ENCODE measurements around the gene COX20.

COX20 gene

DNA sequence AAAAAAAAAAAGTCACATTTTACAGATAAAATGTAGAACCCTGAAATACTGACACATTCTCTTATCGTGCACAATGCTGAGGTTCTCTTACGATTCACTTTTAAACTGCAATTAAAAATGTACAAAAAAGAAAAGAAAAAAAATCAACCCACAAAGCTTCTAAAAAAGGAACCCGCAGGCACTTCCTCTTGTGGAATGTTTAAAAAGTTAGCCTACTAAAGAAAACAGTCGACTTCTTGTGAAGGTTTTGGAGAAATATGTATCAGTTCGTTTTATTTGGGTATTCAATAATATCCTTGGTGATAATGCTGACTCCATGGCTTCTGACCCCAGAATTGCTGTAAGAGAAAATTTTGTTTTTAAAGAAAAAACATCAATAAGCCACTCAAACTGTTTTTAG, 18.7 kb downstream of the COX20 start:
- no peak for DNase-seq

DNA sequence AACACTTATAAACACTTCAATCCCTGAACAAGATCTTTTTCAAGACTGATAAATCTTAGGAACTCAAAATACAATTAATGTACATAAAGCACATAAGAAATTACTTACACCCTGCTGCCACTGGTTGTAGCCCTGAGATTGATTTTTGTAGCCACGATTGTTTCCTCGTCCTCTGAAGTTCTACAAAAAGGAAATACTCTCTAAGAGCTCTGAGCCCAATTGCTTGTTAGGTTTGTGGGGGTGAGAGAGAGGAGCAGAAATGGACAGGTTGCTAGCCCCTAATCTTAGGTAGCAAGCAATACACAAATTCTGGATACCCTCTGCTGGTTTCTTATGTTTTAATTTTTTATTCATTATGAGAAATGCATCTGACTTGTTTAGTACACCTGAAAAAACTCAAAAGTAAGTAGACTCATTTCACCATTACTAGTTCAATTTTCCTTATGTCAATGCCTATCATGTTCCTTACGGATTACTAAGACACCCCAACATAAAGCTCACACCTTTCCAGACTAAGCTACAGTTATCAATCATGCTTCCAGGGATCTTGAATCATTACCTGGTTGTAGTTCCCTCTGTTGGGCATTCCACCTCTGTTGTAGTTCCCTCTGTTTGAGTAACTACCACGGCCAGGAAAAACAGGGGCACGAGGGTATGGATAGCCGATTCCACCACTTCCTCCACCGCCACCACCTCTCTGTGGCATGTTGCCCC, 19.6 kb downstream of the COX20 start:
- DNase-seq: no peak

- no peak for DNase-seq
Measured at GRCh38 chr1:244857761-244858160, 22.3 kb downstream of the COX20 start.

DNA sequence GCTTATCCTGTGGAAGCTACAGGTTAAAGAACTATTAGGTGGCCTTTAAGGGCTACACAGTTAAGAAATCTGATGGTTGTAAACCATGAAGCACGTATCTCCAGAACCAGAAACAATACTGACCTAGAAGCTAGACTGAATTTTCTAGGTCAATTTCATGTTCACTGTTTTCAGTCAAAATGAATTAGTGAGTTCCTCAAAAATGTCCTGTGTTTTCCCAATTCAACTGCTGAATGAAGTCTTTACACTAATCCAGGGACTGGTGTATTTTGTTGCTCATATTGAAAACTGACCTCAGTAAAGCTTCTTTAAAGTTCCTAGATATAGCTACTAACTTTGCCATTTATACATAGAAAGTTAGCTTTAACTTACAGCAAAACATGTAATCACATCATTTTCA, 22.9 kb downstream of the COX20 start:
- DNase-seq: no peak

DNA sequence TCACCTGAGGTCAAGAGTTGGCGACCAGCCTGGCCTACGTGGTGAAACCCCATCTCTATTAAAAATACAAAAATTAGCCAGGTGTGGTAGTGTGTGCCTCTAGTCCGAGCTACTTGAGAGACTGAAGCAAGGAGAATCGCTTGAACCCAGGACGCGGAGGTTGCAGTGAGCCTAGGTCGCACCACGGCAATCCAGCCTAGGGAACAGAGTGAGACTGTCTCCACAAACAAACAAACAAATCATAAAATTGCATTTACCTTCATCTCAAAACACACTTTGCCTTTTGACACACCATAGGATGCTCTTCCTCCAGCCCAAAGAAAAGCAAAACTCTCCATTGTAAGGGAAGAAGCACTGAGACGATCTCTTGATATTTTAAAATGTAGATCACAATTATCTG, 24.6 kb downstream of the COX20 start:
- no peak for DNase-seq

DNA sequence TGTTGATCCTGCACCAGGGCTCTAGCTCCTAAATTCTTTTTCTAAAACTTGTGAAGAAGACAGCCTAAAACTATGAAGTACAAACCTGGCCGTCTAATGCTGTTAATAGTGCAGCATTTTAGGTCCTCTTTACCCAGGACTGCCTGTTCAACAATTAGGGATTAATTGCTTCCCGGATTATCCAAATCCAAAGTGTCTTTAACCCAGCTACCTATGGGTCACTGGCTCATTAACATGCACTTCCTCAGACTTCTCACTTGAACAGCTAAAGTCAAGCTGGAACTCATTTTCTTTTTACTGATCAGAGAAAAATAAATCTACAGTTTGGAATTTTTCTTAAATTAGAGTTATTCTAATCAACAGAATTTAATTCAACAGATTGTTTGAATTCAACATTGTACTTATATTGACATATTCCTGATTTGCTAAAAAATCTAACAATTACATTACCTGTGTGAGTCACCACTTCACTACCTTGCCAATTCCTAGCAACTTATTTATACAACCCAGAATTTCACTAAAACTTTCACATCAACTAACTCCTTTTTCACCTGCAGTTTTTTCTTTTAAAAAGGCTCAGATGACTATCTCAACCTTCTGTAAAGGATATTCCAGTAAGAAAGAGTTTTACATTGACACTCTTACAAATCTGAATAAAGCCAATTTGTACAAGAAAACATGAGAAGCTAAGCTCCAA, 25.6 kb downstream of the COX20 start:
- DNase-seq: no peak

- DNase-seq: no peak
Measured at GRCh38 chr1:244861683-244862082, 26.2 kb downstream of the COX20 start.

- no peak for DNase-seq
Measured at GRCh38 chr1:244862354-244862698, 26.9 kb downstream of the COX20 start.

DNA sequence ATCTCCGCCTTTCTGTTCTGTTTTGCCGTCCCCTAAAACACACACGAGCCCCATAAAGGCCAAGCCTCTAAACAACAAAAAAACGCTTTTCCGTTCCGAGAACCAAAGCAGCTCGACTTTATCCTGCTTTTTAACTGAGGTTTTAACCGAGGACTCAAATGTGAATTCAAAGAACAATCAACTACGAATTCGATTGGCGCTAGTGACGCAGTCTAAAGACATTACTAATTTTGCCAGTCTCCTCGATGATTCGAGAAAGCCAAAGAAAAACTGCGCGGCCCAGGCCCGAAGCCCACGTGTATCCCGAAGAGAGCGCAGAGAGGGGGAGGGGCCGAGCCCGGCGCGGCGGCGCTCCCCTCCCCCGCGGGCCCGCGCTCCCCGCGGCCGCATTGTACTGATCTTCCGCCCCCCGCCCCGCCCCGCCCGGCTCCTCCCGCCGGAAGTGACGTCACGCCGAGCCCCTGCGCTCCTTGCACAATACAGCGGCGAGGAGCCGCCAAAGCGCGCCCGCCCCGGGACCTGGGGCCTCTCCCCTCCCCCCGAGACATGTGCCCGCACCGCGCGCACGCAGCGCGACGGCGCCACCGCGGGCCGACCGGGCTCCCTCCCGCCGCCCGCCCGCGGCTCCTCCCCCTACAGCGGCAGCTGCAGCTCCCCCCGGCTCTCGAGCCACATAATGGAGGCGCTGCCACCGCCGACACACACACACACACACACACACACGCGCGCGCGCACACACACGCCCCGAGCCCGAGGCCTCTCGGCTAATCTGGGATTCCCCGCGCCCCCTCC, 27.4 kb downstream of the COX20 start:
- DNase-seq: peak; percentile 76

DNA sequence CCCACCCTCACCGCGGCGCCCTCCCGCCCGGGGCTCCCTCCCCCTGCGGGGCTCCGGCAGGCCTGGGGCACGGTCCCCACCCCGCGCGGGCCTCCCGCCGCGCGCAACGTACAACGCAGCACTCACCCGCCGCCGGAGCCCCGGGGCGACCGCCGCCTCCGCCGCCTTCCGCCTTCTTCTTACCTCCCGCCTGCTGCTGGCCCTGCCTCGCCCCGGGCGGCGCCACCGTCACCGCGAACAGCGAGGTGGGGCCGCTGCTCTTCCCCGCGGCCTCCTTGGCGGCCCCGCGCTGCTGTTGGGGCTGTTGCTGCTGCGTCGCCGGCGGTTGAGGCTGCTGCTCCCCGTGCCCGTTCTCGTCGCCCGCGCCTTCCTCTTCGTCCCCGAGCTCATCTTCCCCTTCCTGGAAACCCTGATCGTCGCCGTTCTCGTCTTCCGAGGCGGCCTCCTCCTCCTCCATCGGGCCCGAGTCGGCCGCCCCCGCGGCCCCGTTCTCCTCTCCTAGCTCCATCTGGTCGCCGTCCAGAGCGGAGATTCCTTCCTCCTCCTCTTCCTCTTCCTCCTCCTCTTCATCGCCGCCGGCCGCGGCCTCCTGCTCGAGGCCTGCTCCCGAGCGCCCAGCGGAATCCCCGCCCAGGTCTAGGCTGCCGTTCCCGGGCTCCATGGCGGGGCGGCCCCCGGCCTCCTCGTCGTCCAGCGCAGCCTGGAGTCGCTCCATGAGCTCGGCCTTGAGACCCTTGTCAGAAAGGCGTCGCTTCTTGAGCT, 28.2 kb downstream of the COX20 start:
- no peak for DNase-seq

DNA sequence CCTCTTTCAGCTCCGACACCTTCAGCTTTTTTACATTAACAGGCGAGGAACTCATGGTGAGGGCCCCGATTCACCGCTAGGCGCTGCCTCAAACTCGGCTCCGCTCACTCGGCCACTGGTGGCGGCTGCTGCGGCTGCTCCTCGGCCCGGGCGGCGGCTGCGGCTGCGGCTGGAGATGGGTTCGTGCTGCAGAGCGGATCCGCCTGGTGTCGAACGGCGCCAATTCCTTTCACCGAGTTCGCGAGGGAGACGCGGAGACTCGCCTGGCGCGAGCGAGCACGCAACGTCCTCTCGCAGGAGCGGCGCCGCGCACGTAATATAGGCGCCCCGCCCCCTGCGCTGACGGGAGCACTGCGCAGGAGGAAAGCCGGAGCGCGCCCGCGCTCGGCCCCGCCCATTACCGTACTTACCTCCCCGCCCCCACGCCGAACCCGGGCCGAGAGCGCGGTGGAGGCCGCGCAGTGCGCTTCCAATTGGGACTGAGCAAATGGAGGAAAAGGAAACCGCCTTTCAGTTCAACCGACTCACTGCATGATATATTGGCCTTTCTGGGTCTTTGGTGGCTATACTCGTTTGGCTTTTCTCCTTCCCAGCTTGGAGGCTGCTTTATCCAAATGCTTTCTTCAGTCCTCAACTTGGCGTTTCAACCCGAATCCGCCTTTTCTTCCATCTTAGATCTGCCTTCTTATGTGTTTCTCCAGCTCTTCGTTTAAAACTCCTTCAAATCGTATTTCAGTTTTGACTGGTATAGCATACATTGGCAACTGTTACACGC, 29.0 kb downstream of the COX20 start, which contains the start of gene HNRNPU:
TSS of gene HNRNPU (minus strand) at position 291 of the 775 bp plus-strand sequence. CDS start at position 55, 236 bp downstream.
- DNase-seq: peak; percentile 92

DNA sequence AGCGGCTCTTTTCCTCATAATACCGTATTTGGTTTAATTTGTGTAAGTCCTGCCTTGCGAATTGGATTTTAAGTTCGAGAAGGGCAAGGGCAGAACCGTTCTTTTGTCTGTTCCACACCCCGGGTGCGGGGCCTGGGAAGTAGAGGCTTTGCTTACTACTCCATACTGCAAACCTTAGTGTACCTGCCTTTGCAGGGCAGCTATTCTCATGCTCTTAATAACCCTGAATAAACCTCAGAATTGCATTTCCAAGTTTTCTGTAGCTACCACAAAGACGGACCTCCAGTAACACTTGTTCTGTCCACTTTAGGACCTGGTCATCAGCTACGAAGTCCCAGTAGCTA, 29.5 kb downstream of the COX20 start:
- no peak for DNase-seq

DNA sequence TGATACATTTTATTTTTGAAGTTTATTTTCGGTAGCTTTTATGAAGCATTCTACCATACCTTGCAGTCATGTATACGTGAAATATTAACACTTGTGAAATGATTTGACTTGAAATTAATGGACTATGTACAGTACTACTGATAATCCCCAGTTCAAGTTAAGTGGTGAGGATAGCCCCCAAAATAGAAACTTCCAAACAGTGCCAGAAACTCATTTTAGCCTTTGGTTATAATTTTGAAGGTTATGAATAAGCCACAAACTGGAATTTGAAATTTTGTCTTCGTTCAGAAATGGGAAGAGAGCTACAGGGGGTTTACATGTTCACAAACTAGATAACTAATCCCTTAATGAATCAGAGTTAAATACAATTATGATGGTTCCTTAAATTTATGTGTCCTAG, 30.4 kb downstream of the COX20 start:
- DNase-seq: no peak

- DNase-seq: no peak
Measured at GRCh38 chr1:244866355-244866754, 30.9 kb downstream of the COX20 start.

DNA sequence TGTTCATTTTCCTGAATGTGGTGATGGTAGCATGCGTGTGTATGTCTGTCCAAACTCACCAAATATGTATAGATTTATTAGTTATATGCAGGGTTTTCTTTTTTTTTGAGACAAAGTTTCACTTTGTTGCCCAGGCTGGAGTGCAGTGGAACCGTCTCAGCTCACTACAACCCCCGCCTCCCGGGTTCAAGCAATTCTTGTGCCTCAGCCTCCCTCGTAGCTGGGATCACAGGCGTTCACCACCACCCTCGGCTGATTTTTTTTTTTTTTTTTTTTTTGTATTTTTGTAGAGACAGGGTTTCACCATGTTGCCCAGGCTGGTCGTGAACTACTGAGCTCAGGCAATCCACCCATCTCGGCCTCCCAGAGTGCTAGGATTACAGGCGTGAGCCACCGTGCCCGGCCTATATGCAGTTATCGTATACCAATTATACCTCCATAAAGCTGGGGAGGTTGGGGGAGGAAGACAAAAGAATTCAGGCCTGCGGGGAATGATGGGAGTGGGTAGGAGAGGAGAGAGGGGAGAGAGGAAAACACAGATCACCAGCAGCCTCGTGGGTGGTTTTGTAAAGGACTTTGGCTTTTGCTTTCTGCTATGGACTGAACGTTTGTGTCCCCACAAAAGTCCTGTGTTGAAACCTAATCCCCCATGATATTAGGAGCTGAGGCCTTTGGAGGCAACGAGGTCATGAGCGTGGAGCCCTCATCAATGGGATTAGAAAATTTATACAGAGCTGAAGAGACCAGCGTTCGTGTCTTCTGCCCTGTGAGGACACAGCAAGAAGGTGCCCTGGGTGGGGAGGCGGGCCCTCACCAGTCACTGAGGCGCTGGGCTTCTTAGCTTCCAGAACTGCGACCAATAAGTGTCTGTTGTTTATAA, 33.3 kb downstream of the COX20 start:
- DNase-seq: no peak

- no peak for DNase-seq
Measured at GRCh38 chr1:244869364-244869827, 33.9 kb downstream of the COX20 start.

DNA sequence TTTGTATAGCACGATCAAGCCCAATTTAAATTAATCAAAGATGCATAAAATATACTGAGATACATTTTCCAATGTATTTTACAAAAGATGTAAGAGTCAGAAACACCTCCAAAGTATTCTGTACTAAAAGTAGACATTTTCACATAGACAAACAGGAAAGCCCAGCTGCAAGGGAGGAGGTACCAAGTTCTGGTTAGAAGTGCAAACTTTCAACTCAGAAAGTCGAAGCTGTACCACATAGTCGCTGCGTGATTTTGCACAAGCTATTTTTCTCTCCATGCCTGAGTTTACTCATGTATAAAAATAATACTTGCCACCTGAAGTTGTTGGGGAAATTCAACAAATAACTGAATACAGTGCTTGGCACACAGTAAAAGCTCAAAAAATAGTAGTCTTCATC, 34.5 kb downstream of the COX20 start:
- DNase-seq: no peak

- DNase-seq: no peak
Measured at GRCh38 chr1:244874974-244875579, 39.6 kb downstream of the COX20 start.

- no peak for DNase-seq
Measured at GRCh38 chr1:244876228-244876910, 40.9 kb downstream of the COX20 start.

- no peak for DNase-seq
Measured at GRCh38 chr1:244878681-244879080, 43.2 kb downstream of the COX20 start.
